Stimulated activated CD4-positive, alpha-beta T cell treated with anti-CD3 and anti-CD28 coated beads, Interleukin-4, amount 100 ng/mL, for 1 hour (primary cell): ENCODE results near the gene IKZF3.
"Not testable (repeated sequence)": the region's sequence is repeated elsewhere in the genome, so short reads cannot be mapped to it uniquely, and the experiment has no call there.

Source experiments
- DNase-seq: peaks from one replicate; pipeline ENCODE4 v3.0.0-alpha.2; 2020

Gene IKZF3

GRCh38 chr17:39714234-39714633, 149.9 kb downstream of the IKZF3 start:
- DNase-seq, result no peak

- no peak for DNase-seq
Observed at GRCh38 chr17:39711851-39712250, 152.3 kb downstream of the IKZF3 start.

GRCh38 chr17:39711071-39711470, 153.0 kb downstream of the IKZF3 start:
- not testable (repeated sequence) for DNase-seq

- DNase-seq, result no peak
Observed at GRCh38 chr17:39709998-39710964, 153.8 kb downstream of the IKZF3 start.

GRCh38 chr17:39709319-39709997, 154.7 kb downstream of the IKZF3 start:
- no peak for DNase-seq
